HG02870 (cell line): ENCODE data around the gene CDH4.

ENCODE experiments used
- ATAC-seq: cut with Tn5 transposase; IDR thresholded peaks from one replicate; pipeline ENCODE4 v1.9.1; 2021; ENCODE audit warnings: mild to moderate bottlenecking, moderate library complexity; ENCODE audit not compliant: unreplicated experiment

CDH4 gene

DNA sequence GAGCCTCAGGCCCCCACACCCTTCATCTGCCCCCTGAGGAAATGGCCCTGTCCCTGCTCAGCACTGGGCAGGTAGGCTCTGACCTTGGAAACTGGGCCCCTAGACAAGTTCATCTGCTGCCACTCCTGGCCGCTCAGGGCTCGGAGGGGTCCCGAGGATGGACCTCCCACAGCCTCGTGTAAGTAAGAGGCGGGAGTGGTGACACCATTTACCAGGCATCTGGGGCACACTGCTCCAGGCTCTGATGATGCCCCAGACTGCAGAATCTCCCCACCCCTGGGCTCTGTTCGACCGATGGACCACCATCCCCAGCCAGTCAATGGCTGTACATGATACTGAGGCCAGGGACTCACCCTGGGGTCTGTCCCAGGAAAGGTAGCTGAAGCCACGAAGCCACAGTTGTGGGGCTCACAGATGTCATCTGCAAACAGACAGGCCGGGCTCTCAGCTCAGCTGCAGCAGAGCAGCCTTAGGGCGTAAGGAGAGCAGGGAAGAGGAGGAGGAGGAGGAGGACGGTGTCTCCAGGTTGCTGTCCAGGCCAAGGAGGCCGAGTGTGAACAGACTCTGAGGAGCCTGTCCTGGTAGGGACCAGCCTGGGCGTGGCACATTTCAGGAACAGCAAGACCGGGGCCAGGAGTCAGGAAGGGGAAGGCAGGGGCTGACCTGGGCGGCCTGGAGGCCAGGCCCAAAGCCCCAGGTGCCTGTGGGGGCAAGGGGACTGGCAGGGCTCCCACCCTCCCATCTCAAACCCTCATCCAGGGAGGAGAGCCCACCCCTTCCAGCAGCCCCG, 513.2 kb downstream of the CDH4 start:
- no peak for ATAC-seq

DNA sequence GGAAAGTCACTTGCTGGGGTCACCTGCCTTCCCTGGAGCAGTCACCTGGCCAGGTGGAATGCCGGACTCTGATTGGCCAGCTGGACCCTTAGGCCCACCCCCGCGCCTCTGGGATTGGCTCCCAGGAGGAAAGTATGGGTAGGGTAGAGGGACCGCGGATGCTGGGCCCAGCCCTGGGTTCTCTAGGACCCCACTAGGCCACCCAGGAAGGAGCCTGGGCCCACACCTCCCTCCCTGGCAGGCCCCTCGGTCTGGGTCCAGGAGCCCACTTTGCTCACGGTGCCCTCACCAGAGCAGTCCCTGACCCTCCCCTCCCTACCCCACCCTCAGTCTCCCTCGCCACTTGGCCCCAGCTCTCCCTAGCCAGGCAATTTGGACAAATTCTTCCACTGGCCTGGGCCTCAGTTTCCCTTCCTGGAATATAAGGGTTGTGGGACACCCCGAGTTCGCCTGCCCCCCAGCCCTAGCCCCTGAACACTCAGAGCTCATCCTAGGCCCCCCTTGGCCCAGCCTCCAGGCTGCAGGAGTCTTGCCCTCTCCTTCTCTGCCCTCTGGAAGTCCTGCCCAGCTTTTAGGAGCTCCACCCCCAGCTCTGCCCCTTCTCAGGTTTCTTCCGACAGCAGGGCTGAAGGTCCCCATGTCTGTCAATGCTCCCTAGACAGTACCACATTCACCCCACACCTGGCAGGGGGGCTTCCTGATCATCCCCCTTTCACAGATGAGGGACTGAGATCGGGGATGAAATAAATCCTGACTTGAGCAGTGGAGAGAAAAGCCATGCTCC, 514.0 kb downstream of the CDH4 start:
- no peak for ATAC-seq

DNA sequence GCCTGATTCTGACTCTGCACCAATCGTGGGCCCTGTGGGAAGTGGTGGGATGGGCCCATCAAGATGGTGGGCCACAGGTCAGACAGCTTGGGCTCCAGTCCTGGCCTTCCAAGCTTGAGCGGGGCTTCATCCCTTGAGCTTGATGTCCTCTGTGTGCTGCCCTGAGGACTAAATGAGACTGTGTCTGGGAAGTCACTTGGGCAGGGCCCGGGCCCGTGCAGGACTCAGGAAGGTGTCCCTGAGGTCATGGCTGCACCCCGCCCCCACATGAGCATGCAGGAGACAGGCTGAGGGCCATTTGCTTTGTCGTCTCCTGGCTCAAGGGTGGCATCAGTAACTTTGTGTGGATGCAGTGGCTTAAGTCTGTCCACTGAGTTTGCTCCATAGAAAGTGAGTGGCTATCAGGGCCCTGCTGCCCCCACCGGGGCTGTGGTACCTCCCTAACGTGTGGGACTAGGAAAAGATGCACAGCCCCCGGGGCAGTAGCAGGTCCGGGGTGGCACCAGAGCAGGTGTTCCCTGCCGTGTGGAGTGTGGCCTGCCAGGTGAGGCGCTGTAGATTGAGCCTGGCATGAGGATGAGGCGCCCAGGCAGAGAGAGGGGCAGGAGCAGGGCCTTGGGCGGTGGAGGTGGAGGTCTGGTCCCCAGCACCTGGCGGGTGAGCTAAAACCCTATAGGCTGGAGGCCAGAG, 515.0 kb downstream of the CDH4 start:
- no peak for ATAC-seq

DNA sequence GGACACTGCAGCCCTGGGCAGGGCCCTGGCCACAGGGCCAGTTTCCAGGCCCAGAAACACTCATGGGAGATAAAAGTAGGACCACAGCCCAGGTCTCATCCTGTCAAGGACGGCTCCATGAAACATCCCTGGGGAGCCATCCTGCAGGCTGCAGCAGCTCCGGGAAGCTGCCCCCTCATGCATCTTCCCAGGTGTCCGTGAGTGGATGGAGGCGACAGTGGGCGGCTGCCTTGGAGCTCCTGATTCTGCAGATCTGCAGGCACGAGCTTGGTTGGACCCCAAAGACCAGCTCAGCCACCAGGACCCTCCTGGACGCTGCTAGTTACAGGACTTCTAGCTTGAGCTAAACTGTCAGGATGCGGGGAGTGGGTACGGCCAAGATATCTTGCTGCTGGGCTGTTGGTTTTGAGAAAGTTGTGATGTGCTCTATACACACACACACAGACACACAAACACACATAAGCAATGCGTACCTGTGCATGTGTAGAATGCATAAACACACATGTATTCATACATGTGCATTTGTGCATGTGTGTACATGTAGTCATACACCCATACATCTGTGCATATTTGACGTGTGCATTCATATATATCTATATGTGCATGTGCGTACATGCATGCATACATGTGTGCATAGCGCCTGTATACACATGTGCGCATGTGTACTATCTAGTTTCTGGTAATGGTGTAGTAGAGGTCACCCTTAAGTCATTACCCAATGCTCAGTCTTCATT, 515.9 kb downstream of the CDH4 start:
- ATAC-seq: no peak

DNA sequence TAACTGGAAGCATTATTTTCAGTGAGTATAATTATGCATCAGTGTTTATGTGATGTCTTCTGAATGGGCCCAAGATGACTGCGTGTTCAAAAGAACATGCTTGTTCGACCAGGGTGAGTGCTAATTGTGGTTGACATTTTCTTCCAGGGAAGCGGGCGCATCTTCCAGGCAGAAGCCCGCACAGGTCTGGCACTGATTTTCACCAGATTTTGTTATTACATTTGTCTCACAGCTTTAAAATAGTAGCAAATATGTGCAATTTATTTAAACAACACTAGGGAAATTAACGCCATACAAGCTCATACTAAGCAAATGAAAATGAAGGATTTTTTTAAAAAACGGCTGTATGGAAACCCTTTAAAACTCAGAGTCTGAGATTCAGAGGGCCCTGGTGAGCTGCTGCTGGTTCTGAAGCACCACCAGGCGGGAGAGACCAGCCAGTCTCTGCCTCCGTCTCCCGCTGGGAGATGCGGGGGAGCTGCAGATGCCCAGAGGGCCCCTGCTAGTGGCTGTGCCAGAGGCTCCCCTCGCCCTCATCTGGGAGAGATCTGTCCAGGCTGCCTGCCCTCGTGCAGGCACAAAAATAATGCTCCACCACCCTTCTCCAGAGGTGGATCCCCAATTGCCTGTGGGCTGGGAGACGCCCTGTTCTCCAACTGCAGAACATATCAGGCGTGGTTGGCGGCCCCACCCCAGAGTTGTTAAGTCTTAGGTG, 516.7 kb downstream of the CDH4 start:
- no peak for ATAC-seq

DNA sequence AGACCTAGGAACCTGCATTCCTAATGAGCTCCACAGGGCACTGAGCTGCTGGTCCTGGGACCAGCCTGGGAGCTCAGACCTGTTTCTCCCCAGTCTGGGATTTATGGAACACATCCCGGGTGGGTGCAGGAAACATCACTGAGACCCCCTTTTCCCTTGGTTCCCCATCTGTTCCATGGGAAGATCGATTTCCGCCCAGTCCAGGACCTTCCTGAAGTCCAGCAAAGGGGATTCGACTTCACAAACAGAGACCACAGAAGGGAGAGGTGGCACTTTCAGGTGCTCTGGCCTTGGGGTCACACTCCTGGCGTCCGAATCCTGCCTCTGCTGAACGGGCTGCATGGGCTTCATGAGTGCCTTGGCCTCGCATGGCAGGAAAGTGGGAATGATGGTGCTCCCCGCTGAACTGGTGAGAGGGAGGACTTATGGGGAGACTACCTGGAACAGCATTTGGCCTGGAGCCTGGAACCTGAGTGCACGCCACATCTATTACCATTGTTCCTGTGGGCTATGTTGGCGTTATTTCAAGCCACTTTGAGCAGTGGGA, 517.3 kb downstream of the CDH4 start:
- no peak for ATAC-seq

DNA sequence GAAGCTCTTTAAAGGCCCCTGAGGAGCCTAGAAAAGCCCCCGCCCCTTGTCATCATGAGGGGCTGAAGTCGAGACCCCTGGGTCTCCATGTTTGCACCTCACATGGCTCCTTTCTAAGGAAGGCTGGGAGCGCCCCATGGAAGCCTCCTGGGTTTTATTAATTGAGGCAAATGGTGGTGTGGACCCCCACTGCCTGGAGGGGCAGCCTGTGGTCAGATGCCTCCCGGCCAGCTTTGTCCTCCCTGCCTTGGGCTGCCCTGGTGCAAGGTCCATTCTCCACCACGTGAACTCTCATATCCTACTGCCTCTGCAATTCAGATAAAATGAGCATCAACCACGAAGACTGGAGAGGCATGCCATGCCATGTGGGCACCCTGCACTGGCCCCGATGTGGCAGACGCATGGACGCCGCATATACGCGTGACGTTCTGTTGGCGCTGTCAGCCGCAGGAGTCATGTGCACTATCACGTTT, 518.1 kb downstream of the CDH4 start:
- ATAC-seq: no peak

DNA sequence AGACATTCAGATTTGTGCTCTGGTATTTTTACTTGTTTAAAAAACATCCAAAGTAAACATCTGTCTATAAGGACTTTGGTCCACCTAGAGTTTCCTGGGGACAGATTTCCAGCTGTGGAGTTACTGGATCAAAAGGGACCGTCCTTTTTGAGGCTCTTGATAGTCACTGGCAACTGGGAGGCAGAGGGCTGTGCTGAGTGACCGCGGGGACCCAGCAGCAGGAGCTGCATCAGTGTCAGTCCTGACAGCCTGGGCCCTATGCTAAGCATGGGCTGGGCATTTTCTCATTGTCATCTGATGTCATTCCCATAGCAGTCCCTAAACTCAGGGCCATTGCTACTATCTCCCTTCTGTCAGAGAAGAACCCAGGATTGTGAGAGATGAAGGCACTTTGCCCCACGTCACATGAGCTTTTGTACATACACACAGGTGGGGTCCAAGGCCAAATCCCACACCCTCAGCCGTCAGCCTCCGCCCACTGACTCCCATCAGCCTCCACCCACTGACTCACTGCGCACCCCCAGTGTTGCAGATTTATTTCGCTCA, 519.8 kb downstream of the CDH4 start:
- ATAC-seq: no peak

DNA sequence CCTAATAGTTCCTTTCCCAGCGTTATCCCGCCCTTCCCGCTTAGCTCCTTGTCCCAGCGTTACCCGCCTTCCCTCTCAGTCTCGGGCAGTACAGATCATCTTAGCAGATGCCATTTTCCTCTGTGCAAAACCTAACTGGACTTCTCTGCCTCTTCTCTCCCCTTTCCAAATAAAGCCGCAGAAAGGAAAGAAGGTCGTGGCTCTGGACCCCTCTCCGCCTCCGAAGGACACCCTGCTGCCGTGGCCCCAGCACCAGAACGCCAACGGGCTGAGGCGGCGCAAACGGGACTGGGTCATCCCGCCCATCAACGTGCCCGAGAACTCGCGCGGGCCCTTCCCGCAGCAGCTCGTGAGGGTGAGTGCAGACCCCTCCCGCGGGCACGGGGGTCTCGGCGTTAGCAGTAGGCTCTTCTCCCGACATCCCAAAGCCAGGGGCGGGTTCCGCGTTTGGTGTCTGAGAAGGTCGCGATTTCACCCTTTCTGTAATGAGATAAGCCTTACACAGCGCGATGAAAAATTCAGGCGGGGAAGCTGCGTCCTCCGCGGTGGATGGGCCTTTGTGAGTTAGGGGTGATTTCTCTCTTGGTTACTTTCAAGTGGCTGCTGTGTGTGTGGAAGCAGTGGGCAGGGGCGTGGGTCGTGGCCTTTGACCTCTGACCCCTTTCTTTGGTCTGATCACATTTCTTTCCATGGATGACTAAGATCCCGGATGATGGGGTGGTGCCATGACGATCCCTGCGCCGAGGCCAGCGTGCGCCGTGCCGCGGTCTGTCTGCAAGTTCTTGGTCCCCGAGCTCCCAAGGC, 521.0 kb downstream of the CDH4 start:
- ATAC-seq: no peak

DNA sequence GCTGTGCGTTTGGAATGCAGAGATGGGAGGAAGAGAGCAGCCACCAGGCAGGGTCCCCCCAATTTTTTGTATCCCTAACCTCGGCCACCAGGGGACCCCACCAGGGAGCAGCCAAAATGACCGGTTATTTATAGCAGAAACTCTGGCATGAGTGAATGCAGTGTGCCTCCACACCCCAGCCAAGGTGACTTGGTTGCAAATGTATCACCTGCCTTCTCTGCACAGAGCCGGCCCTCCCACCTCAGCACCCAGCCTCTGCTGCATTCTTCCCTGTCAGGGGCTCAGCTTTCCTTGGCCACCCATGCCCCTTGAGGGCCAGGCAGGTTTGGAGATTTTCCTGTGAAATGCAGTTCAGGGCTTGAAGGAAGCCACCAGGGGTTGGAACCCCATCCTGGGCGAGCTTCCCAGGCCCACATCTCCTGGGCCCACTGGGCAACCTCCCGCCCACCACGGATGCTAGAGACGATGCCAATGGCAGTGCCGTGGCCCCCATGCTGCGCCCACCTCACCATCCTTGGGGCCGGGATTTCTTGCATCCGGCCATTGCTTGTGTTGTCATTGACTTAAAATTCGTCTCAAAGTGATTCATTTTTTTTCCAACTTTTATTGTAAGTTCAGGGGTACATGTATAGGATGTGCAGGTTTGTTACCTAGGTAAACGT, 522.0 kb downstream of the CDH4 start:
- ATAC-seq: no peak

DNA sequence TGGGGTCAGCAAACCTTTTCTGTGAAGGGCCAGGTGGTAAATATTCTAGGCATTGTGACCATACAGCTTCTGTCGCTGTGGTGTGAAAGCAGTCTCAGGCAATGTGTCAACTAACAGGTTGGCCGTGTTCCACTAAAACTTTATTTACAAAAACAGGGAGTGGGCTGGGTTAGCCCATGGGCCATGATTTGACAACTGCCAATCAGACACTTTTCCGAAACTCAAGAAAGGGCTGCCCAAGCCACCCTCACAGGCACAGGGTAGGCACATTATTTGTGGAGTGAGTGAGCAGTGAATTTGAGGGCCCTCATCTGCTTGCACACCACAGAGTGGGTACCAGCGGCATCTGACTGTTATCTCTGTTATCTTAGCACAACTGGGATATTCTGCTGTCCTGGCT, 523.4 kb downstream of the CDH4 start:
- ATAC-seq: no peak

DNA sequence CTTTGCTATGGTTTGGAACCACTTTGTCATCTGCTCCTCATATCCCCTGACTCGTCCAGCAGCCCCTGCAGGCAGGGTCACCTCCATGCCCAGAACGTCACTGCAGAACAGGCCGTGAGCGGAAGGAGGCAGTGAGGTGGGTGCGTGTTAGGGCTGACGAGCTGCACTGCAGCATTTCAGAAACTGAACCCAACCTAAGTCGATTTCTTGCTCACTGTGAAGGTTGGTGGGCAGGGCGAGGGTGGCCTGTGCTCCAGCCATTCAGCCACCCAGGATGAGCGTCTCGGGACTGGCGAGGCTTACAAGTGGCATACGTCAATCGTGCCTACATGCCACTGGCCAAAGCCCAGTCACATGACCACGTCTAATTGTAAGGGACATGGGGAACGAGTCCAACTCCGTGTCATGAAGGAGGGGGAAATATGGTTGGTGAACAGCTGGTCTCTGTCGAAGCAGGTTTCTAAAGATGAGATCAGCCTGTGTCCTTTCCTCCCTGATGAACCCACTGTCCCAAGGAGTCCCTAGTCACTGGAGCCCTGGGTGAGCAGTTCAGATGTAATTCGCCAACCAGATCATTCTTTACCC, 524.5 kb downstream of the CDH4 start:
- no peak for ATAC-seq

DNA sequence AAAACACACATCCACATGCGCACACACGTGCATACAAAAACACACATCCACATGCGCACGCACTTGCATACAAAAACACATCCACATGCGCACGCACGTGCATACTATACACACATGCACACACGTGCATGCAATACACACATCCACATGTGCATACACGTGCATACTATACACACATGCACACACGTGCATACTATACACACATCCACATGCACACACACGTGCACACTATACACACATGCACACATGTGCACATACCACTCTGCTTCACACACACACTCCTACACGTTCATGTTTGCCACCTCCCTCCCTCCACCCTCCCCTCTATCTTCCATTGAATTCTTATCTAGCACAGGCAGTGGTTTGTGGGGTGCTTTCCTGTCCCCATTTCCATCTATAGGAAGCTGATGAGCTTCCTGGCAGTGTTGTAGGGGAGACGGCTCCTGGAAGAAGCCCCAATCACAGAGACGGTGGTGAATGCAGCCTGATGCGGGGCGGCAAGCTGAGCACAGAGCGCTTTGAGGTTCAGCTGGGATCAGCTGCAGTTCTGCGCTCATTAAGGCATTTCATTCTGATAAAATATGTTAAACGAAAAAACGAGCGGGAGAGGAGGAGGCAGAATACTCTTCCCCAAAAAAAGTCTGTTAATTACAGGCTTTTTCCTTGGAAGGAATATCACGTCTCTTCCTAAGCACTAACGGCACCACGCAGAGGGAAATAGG, 525.9 kb downstream of the CDH4 start:
- no peak for ATAC-seq

DNA sequence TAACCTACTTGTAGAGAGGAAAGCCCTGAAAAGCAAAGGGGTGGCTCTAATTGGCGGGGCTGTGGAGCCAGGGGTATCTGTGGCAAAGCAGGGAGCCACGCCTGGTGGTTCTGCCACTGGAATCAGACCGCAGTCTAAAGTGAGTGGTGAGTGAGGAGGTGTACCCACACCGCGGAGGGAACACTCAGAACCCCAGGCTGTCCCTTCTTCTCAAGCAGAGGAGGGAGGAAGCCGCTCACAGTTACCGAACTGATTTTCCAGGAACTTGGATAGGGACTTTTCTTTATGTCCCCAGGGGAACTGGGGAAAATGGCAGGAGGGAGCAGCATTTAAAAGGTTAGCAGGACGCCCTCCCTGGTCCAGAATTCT, 526.4 kb downstream of the CDH4 start:
- no peak for ATAC-seq

DNA sequence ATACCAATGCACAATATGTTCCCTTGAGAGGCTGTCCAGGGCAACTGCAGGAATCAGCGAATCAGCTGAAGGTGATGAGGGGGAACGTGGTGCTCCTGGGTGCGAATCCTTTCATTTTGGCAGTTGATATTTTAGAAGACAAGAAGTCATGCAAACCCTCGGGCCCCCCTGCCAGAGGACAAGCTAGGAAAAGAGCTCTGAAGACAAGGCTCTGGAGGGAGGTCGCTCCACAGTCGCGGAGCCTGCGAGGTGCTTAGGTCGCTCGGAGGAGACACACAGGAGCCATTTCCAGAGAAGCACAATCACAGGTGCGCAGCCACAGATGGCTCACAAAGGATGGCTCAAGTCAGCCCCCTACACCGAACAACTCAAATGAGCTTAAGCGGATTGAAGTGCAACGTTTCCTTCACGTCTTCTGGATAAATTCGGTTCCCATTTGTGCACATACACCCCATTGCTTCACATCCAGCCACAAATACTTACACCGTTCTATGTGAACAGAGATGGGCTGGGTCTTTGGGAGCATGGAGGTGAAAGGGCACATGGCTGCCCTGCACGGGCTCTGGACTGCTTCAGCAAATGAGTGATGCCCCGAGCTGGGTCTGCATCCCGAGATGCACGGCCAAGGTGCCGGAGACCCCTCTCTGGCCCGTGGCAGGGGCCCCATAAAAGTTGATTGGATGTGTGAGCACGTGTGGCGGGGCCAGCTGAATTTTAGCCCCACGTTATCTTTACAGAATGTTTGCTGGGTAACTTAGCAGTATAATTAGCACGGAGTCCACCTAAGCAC, 527.3 kb downstream of the CDH4 start:
- ATAC-seq: no peak

DNA sequence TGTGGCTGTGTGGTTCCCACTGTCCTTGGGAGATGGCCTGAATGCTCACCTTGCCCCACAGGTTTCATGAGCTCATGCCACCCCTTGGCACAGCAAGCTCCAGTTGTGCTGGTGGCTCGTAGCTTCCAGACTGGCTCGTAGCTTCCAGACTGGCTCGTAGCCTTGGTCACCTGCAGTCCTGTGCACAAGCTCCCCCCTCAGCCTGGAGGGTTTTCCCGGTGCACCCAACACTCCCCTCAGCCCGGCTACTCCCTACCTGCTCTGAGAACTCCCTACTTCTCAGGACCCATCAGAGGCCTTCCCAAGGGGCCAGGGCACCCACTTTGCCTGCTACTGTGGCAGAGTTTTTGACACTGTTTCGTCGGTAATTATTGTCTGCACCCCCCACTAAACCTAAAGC, 528.0 kb downstream of the CDH4 start:
- ATAC-seq: no peak
